Activated naive CD4-positive, alpha-beta T cell treated with anti-CD3 and anti-CD28 coated beads for 36 hours (primary cell): Measurements from ENCODE around the gene TMEM132E. TPM values are rescaled to one million over a fixed set of nuclear protein-coding genes. Genes with fewer than 3 reads are reported as not detected.

ENCODE experiments used
- CTCF ChIA-PET: fragments of 350-600 bp; sonication (Branson Sonifier 250); formaldehyde crosslinking; loops from one replicate; lab custom pipeline; 2021; ENCODE audit warnings: antibody characterized with exemption; lab: Charles Lee
- DNase-seq: peaks from one replicate; pipeline ENCODE4 v3.0.0-alpha.2; 2020
- H3K27ac Mint-ChIP-seq: one replicate; pipeline ENCODE4 v1.8.0; 2021; ENCODE audit warnings: mild to moderate bottlenecking, mixed read lengths
- H3K27me3 Mint-ChIP-seq: one replicate; pipeline ENCODE4 v1.8.0; 2021; ENCODE audit warnings: low read depth, mixed read lengths
- H3K36me3 Mint-ChIP-seq: one replicate; pipeline ENCODE4 v1.8.0; 2021; ENCODE audit warnings: low read depth, mixed read lengths
- H3K4me1 Mint-ChIP-seq: one replicate; pipeline ENCODE4 v1.8.0; 2021; ENCODE audit warnings: low read depth, mixed read lengths
- H3K4me3 Mint-ChIP-seq: one replicate; pipeline ENCODE4 v1.8.0; 2021; ENCODE audit warnings: mild to moderate bottlenecking, moderate library complexity, mixed read lengths
- H3K9me3 Mint-ChIP-seq: one replicate; pipeline ENCODE4 v1.8.0; 2021; ENCODE audit warnings: mixed read lengths
- intact Hi-C: fragments of 100-400 bp; cut with micrococcal nuclease; formaldehyde crosslinking; loops from one replicate; pipeline ENCODE4 v1.15.1; 2023
- total RNA-seq, 2 experiments: library from RNA; stranded (reverse); gene quantifications; one replicate each; pipeline ENCODE4 v1.2.3, GENCODE V29; 2021

The TMEM132E gene
- total RNA-seq, 2 experiments from 2014 or later, result not detected

- intact Hi-C loops, result no loop called here
- no peaks in the 10 kb centered on the region for H3K36me3 Mint-ChIP-seq
- H3K4me3 Mint-ChIP-seq, result no peak overlapping the region
- no peak overlapping the region for H3K27ac Mint-ChIP-seq
- CTCF ChIA-PET, result no interaction called here
- no peaks in the 10 kb centered on the region for H3K9me3 Mint-ChIP-seq
- H3K27me3 Mint-ChIP-seq, result peaks cover 8% of the 10 kb centered on the region
- H3K4me1 Mint-ChIP-seq, result no peaks in the 10 kb centered on the region
- no peak for DNase-seq
These were observed 96.2 kb downstream of the TMEM132E start for GRCh38 chr17:34675605-34676004.

- CTCF ChIA-PET, result no interaction called here
- Mint-ChIP-seq H3K36me3 (no peaks in the 10 kb centered on the region), H3K27ac (no peak overlapping the region), H3K9me3 (no peaks in the 10 kb centered on the region), H3K27me3 (peaks cover 15% of the 10 kb centered on the region), H3K4me3 (no peak overlapping the region), H3K4me1 (no peaks in the 10 kb centered on the region)
- no peak for DNase-seq
- intact Hi-C loops, result no loop called here
These were observed 100.8 kb downstream of the TMEM132E start for GRCh38 chr17:34680151-34680550.

- Mint-ChIP-seq H3K4me1 (no peaks in the 10 kb centered on the region), H3K27ac (no peak overlapping the region), H3K36me3 (no peaks in the 10 kb centered on the region), H3K9me3 (no peaks in the 10 kb centered on the region), H3K4me3 (no peak overlapping the region), H3K27me3 (peaks cover 23% of the 10 kb centered on the region)
- CTCF ChIA-PET, result no interaction called here
- intact Hi-C loops, result no loop called here
- DNase-seq, result no peak
These were observed 102.9 kb downstream of the TMEM132E start for GRCh38 chr17:34682305-34682704.

- CTCF ChIA-PET, result no interaction called here
- H3K27ac Mint-ChIP-seq, result no peak overlapping the region
- no peaks in the 10 kb centered on the region for H3K4me1 Mint-ChIP-seq
- intact Hi-C loops, result no loop called here
- H3K36me3 Mint-ChIP-seq, result no peaks in the 10 kb centered on the region
- peaks cover 24% of the 10 kb centered on the region for H3K27me3 Mint-ChIP-seq
- peaks cover 4% of the 10 kb centered on the region for H3K9me3 Mint-ChIP-seq
- H3K4me3 Mint-ChIP-seq, result no peak overlapping the region
- DNase-seq, result no peak
These were observed 104.0 kb downstream of the TMEM132E start for GRCh38 chr17:34683390-34683789.

Other genes starting within 250 kb of the TMEM132E start
- not detected for gene CCL13, start 223.1 kb upstream of the TMEM132E start, total RNA-seq
- gene CCL1, start 216.3 kb upstream of the TMEM132E start, total RNA-seq, result not detected